ENCODE measurements around the gene LYPD6B.

The LYPD6B gene

GRCh38 chr2:149178612-149179011 is 140.1 kb downstream of the LYPD6B start:
- no peak overlapping the region for H3K4me3 ChIP-seq (IDR thresholded peaks at IDR 0.05; ENCODE audit: insufficient read depth, low read depth, low read length)

GRCh38 chr2:149180226-149180875 is 141.9 kb downstream of the LYPD6B start:
- no peak overlapping the region for H3K9ac ChIP-seq
- TF ChIP-seq CTCF (conservative IDR thresholded peaks at IDR 0.05; ENCODE audit: low read depth, low read length), result no peak
- H2AFZ ChIP-seq (ENCODE audit: low read depth), result no peak overlapping the region
- no peak overlapping the region for H3K4me2 ChIP-seq
- H3K27ac ChIP-seq, result no peak overlapping the region
- H3K4me3 ChIP-seq (IDR thresholded peaks at IDR 0.05; ENCODE audit: insufficient read depth, low read depth, low read length), result no peak overlapping the region
- H3K36me3 ChIP-seq (ENCODE audit: insufficient read depth), result no peaks in the 10 kb centered on the region
- no peaks in the 10 kb centered on the region for H3K4me1 ChIP-seq (ENCODE audit: low read depth, poor library complexity, severe bottlenecking)
- no peaks in the 10 kb centered on the region for H3K27me3 ChIP-seq (ENCODE audit: insufficient read depth, low read depth)
- no peaks in the 10 kb centered on the region for H4K20me1 ChIP-seq (ENCODE audit: insufficient read depth)
- H3K79me2 ChIP-seq (ENCODE audit: insufficient read depth, low read depth), result no peaks in the 10 kb centered on the region

More at GRCh38 chr2:149178612-149179011, 140.1 kb downstream of the LYPD6B start:
- H3K27me3 ChIP-seq (ENCODE audit: insufficient read depth, low read depth), result no peaks in the 10 kb centered on the region
- H3K4me1 ChIP-seq (ENCODE audit: low read depth, poor library complexity, severe bottlenecking), result no peaks in the 10 kb centered on the region
- no peak overlapping the region for H3K9ac ChIP-seq
- H3K36me3 ChIP-seq (ENCODE audit: insufficient read depth), result no peaks in the 10 kb centered on the region
- no peak overlapping the region for H3K4me2 ChIP-seq
- no peak overlapping the region for H2AFZ ChIP-seq (ENCODE audit: low read depth)
- H4K20me1 ChIP-seq (ENCODE audit: insufficient read depth), result no peaks in the 10 kb centered on the region
- H3K79me2 ChIP-seq (ENCODE audit: insufficient read depth, low read depth), result no peaks in the 10 kb centered on the region
- no peak for TF ChIP-seq CTCF (conservative IDR thresholded peaks at IDR 0.05; ENCODE audit: low read depth, low read length)
- H3K27ac ChIP-seq, result no peak overlapping the region

GRCh38 chr2:149183187-149183586 is 144.7 kb downstream of the LYPD6B start:
- Histone ChIP-seq H3K79me2 (ENCODE audit: insufficient read depth, low read depth) (no peaks in the 10 kb centered on the region), H4K20me1 (ENCODE audit: insufficient read depth) (no peaks in the 10 kb centered on the region), H3K9ac (no peak overlapping the region), H3K27ac (no peak overlapping the region), H2AFZ (ENCODE audit: low read depth) (no peak overlapping the region), H3K4me1 (ENCODE audit: low read depth, poor library complexity, severe bottlenecking) (no peaks in the 10 kb centered on the region), H3K27me3 (ENCODE audit: insufficient read depth, low read depth) (no peaks in the 10 kb centered on the region), H3K4me3 (IDR thresholded peaks at IDR 0.05; ENCODE audit: insufficient read depth, low read depth, low read length) (no peak overlapping the region), H3K36me3 (ENCODE audit: insufficient read depth) (no peaks in the 10 kb centered on the region), H3K4me2 (no peak overlapping the region)
- TF ChIP-seq CTCF (conservative IDR thresholded peaks at IDR 0.05; ENCODE audit: low read depth, low read length), result no peak

- TF ChIP-seq CTCF (conservative IDR thresholded peaks at IDR 0.05; ENCODE audit: low read depth, low read length), result no peak
- no peak overlapping the region for H3K27ac ChIP-seq
- no peak overlapping the region for H2AFZ ChIP-seq (ENCODE audit: low read depth)
- H3K4me3 ChIP-seq (IDR thresholded peaks at IDR 0.05; ENCODE audit: insufficient read depth, low read depth, low read length), result no peak overlapping the region
- H3K79me2 ChIP-seq (ENCODE audit: insufficient read depth, low read depth), result no peaks in the 10 kb centered on the region
- H3K4me2 ChIP-seq, result no peak overlapping the region
- no peaks in the 10 kb centered on the region for H3K4me1 ChIP-seq (ENCODE audit: low read depth, poor library complexity, severe bottlenecking)
- H4K20me1 ChIP-seq (ENCODE audit: insufficient read depth), result no peaks in the 10 kb centered on the region
- no peaks in the 10 kb centered on the region for H3K36me3 ChIP-seq (ENCODE audit: insufficient read depth)
- H3K9ac ChIP-seq, result no peak overlapping the region
- no peaks in the 10 kb centered on the region for H3K27me3 ChIP-seq (ENCODE audit: insufficient read depth, low read depth)
Measured at GRCh38 chr2:149184991-149185390, 146.5 kb downstream of the LYPD6B start.

Data from KMS-11 (cell line).